ENCODE measurements around the gene PSPN.
A peak's percentile ranks its signal among the peaks of the same experiment; 100 is the strongest.
"Not testable (repeated sequence)": the region's sequence is repeated elsewhere in the genome, so short reads cannot be mapped to it uniquely, and the experiment has no call there.

Gene PSPN

DNA sequence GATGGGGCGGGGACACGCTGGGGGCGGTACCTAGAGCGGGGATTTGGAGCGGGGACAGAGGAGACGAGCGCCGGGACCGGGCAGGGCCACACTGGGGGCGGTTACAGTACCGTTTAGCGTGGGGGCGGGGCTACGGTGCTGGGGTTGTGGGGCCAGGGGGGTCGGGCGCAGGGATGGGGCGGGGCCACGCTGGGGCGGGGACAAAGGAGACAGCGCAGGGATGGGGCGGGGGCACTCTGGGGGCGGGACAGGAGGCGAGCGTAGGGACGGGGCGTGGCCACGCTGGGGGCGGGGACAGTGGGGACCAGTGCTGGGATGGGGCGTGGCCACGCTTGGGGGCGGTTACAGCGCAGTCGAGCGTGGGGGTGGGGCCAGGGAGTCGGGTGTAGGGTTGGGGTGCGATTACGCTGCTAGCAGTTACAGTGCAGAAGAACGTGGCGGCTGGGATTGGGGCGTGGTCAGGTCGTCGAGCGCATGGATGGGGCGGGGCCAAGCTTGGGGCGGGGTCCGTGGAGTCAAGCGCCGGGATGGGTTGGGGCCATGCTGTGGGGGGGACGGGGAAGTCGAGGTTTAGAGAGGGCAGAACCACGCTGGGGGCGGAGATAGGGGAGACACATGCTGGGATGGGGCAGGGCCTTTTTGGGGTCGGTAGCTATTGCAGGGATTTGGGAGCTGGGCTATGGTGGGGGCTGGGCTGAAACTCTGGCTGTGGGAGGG, 2.5 kb downstream of the PSPN start:
- DNase-seq (ENCODE audit: low read depth in 2 of 2) = peak; percentile 94 to 96

DNA sequence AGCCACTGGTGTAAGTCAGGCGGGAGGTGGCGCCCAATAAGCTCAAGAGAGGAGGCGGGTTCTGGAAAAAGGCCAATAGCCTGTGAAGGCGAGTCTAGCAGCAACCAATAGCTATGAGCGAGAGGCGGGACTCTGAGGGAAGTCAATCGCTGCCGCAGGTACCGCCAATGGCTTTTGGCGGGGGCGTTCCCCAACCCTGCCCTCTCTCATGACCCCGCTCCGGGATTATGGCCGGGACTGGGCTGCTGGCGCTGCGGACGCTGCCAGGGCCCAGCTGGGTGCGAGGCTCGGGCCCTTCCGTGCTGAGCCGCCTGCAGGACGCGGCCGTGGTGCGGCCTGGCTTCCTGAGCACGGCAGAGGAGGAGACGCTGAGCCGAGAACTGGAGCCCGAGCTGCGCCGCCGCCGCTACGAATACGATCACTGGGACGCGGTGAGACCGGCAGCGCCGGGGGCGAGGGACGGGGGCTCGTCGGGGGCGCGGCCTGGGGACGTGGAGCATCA, 3.1 kb downstream of the PSPN start, which contains the start of gene ALKBH7:
Gene ALKBH7 (plus strand): TSS at position 201 of the 502 bp plus-strand sequence. CDS start 27 bp downstream, at position 228.
- DNase-seq (ENCODE audit: low read depth in 2 of 2) = peak; percentile 89 to 95

DNA sequence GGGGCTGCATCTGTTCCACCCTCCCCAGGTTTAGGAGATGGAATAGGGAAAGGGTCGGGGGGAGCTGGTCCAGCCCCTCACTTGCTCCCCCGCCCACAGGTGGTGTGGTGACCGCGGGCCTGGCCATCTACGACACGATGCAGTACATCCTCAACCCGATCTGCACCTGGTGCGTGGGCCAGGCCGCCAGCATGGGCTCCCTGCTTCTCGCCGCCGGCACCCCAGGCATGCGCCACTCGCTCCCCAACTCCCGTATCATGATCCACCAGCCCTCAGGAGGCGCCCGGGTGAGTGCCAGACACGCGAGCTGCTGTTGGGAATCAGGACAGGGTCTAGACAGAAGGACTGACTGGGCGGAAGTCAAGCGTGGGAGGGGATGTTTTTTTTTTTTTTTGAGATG, 11.4 kb downstream of the PSPN start:
- DNase-seq (ENCODE audit: low read depth in 2 of 2) = no peak

DNA sequence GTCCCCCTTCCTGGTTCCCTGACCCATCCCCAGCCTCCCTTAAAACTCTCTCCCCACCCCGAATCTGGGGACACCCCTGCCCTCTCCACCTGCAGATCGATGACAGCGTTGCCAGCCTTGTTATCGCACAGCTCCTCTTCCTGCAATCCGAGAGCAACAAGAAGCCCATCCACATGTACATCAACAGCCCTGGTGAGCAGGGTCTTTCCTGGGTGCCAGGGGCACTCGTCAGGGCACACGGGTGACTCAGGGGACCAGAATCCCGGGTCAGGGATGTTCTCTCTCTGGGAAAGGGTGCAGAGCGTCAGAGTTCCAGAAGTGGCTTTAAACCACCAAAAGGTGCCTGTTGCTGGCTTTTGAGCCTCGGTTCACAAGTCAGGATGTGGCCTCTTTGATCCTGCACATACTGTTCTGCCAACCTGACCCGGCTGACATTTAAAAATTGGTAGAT, 13.4 kb downstream of the PSPN start:
- no peak for DNase-seq (ENCODE audit: low read depth in 2 of 2)

DNA sequence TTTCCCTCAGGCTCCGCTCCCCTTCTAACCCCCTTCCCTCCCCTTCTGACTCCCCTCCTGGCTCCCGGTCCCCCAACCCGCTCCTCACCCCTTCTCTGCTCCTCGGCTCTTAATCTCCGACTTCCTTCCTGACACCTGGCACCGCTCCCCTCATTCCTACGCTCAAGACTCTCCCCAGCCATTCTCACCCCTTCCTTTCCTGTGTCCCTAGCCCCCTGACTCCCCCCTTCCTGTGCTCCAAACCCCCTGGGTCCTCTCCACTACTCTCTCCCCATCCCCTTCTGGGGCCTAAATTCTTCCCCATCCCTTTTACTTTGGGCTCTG, 13.7 kb downstream of the PSPN start:
- DNase-seq (ENCODE audit: low read depth in 2 of 2) = no peak

DNA sequence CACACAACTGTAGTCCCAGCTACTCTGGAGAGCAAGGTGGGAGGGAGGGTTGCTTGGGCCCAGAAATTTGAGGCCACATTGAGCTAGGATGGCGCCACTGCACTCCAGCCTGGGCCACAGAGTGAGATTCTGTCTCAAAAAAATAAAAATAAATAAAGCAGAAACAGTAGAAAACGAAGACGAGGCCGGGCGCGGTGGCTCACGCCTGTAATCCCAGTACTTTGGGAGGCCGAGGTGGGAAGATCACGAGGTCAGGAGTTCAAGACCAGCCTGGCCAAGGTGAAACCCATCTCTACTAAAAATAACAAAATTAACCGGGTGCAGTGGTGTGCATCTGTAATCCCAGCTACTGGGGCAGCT, 14.9 kb downstream of the PSPN start:
- DNase-seq (ENCODE audit: low read depth in 2 of 2) = not testable (repeated sequence)

DNA sequence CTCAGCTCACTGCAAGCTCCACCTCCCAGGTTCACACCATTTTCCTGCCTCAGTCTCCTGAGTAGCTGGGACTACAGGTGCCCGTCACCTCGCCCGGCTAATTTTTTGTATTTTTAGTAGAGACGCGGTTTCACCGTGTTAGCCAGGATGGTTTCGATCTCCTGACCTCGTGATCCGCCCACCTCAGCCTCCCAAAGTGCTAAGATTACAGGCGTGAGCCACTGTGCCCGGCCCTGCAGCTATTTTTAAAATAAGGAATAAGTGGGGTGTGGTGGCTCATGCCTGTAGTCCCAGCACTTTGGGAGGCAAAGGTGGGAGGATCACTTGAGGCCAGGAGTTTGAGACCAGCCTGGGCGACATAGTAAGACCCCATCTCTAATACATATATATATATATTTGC, 15.3 kb downstream of the PSPN start:
- not testable (repeated sequence) for DNase-seq (ENCODE audit: low read depth in 2 of 2)

DNA sequence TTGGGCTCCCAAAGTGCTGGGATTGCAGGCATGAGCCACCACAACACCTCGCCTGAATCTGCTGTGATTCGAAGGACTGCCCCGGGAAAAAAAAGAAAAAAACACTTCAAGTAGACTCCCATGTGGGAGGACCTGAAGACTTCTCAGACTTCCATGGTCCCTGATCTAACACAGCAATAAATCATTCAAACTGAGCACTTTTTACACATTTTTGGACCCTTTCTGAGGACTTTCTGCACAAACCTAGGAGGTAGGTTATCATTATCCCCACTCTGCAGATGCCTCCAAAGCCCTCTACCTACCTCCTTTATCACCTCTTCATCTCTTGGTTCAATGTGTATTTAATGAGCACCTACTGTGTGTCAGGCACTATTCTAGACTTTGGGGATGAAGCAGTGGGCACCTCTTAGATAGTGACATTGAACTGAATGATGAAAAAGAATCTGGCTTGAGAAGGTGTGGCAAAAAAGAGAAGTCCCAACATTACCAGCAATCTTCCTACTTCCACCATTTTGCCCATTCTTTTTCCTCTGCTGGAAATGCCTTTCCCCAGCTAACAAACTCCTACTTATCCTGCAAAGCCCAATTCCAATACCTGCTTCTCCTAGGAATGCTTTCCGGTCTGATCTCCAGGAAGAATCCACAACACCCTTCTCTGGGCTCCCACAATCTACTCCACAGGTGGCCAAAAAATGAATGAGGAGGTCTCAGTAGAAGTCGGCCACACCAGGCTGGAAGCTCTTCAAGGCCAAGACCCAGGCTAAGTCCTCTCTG, 16.0 kb downstream of the PSPN start:
- no peak for DNase-seq (ENCODE audit: low read depth in 2 of 2)

DNA sequence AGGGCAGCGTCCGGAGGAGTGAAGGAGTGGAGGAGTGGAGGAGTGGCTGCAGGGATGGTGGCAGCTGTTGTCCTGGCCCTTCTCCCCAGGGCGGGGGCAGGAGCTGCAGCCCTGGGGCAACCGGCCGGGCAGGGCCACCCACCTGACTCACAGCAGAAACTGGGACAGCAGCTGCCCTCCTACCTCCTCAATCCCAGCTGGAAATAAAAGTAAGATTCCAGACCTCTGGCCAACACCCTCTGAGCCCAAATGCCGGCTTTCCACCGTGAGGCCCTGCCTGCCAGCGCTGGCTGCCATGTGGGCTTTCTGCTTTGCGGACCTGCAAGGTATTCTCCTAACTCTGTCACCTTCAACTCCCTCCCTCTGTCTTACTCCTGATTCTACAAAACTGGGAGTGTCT, 17.7 kb downstream of the PSPN start:
- no peak for DNase-seq (ENCODE audit: low read depth in 2 of 2)

DNA sequence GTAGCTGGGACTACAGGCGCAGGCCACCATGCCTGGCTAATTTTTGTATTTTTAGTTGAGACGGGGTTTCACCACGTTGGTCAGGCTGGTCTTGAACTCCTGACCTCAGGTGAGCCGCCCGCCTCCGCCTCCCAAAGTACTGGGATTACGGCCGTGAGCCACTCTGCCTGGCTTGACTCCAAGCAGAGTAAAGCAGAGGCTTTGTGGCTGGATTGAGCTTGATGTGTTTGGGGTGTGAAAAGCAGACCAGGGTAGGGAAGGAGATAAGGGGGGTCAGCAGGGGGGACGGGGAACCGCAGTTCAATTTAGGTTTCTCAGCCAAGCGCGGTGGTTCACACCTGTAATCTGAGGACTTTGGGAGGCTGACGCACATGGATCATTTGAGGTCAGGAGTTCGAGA, 18.6 kb downstream of the PSPN start:
- no peak for DNase-seq (ENCODE audit: low read depth in 2 of 2)

DNA sequence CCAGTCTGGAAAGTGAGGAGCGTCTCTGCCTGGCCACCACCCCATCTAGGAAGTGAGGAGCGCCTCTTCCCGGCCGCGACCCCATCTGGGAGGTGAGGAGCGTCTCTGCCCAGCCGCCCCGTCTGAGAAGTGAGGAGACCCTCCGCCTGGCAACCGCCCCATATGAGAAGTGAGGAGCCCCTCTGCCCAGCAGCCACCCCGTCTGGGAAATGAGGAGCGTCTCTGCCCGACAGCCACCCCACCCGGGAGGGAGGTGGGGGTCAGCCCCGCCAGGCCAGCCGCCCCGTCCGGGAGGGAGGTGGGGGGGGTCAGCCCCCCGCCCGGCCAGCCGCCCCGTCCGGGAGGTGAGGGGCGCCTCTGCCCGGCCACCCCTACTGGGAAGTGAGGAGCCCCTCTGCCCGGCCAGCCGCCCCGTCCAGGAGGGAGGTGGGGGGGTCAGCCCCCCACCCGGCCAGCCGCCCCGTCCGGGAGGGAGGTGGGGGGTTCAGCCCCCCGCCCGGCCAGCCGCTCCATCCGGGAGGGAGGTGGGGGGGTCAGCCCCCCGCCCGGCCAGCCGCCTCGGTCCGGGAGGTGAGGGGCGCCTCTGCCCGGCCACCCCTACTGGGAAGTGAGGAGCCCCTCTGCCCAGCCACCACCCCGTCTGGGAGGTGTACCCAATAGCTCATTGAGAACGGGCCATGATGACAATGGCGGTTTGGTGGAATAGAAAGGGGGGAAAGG, 20.3 kb downstream of the PSPN start:
- DNase-seq (ENCODE audit: low read depth in 2 of 2) = not testable (repeated sequence)

DNA sequence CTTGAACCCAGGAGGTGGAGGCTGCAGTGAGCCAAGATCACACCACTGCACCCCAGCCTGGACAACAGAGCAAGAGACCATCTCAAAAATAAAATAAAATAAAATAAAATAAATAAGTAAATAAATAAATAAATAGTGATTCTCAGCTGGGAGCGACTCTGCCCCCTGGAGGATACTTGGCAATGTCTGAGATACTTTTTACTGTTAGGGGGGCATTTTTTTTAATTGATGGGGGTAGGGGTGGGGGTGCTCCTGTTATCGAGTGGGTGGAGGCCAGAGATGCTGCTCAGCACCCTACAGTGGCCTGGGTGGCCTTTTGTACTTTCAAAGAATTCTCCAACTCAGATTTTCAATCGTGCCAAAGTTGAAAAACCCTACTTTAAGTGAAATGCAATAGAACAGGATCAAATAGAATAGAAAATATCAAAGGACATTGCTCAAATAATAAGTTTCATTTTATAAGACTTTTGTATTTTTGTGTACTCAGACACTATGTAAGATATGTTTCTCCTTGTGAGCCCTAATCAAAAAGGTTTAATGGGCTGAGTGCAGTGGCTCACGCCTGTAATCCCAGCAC, 21.5 kb downstream of the PSPN start:
- no peak for DNase-seq (ENCODE audit: low read depth in 2 of 2)

DNA sequence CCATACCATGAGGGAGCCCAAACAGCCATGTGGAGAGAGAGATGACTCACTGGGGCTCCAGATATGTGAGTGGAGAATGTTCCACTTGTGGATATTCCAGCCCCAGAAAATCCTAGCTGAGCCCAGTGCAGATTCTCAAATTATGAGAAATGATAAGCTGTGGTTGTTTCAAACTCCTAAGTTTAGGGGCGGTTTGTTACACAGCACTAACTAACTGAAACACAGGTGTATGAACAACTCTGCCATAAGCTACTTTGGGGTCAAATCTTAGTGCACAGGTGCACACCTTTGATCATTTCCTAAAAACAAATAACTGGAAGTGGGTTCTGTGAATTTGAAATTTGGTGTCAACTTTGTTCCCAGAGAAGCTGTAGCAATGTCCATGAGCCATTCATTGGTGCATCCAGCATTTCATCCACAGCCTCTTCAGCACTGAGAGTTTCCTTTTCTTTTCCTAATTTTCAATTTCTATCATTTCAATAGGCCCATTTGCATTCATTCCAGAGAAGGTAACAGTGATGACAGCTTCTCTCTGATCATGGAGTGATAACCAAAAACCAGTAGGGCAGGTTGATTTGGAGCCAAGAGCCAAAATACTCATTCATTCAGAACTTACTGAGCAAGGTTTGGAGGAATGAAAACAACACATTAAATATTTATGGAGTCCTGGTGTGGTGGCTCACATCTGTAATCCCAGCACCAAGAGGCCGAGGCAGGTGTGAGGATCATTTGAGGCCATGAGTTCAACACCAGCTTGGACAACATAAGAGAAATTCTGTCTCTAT, 23.2 kb downstream of the PSPN start:
- no peak for DNase-seq (ENCODE audit: low read depth in 2 of 2)

DNA sequence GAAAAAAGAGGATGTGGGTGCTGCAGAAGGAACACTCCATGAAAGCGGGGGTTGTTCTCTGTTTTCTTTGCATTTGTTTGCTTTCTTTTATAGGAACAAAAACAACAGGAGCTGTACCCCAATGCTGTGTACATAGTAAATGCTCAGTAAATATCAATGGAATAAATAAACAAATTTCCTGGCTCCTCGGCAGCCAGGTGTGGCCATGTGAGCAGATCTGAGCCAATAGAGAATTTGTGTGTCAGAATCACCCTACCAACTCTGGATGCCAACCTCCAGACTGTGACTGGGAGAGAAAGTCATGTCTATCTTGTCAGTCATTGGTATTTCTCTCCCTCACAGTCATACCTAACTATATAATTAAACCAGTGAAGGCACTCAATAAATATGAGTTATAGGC, 25.0 kb downstream of the PSPN start:
- no peak for DNase-seq (ENCODE audit: low read depth in 2 of 2)

DNA sequence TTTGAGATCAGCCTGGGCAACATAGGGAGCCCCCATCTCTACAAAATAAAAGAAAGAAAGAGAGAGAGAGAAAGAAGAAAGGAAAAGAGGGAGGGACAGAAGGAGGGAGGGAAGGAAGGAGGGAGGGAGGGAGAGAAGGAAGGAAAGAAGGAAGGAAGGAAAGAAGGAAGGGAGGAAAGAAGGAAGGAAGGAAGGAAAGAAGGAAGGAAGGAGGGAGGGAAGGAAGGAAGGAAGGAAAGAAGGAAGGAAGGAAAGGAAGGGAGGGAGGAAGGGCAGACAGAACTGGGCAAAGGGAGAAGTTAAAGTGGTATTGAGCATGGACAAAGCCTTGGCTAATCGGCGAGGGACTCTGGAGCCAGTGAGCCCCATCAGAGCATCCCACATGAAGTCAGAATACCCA, 26.5 kb downstream of the PSPN start:
- not testable (repeated sequence) for DNase-seq (ENCODE audit: low read depth in 2 of 2)

DNA sequence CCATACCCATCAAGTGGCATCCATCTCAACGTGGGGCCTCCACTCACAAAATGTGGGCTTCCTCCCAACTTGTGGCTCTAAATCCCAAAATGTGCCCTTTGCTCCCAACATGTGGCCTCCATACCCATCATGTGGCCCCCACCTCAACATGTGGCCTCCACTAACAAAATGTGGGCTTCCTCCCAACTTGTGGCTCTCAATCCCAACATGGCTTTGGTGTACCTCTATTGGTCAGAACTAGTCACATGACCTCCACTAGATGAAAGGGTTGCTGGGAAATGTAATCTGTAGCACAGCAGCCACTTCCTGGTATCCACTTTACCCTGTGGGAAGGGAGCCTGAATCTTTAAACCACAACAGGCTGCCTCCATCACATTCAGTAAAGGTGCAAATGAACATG, 32.3 kb downstream of the PSPN start:
- DNase-seq (ENCODE audit: low read depth in 2 of 2) = no peak

DNA sequence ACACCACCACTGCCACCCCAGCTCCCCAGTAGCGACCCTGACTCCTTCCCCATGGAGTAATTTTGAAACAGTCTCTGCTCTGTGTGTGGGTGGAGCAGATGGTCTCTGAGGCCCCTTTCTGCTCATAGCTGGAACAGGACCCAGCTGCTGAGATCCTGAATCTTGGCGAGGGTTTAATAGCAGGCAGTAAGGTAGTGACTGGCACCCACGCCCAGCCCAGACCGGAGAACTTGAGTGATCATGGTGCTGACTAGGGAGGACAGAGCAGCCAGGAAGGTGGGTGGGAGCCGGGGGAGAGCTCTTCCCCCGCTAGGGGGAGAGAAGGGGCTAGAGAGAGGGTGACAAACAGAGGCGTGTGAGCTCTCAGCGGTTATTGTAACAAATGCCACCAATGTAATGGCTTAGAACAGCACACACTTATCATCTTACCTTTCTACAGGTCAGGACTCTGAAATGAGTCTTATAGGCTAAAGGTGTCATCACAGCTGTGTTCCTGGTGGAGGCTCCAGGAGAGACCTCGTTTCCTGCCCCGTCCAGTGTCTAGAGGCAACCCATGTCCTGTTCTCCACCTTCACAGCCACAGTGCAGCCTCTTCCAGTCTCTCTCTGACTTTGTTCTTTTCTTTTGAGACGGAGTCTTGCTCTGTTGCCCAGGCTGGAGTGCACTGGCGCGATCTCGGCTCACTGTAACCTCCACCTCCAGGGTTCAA, 35.1 kb downstream of the PSPN start:
- DNase-seq (ENCODE audit: low read depth in 2 of 2) = no peak

DNA sequence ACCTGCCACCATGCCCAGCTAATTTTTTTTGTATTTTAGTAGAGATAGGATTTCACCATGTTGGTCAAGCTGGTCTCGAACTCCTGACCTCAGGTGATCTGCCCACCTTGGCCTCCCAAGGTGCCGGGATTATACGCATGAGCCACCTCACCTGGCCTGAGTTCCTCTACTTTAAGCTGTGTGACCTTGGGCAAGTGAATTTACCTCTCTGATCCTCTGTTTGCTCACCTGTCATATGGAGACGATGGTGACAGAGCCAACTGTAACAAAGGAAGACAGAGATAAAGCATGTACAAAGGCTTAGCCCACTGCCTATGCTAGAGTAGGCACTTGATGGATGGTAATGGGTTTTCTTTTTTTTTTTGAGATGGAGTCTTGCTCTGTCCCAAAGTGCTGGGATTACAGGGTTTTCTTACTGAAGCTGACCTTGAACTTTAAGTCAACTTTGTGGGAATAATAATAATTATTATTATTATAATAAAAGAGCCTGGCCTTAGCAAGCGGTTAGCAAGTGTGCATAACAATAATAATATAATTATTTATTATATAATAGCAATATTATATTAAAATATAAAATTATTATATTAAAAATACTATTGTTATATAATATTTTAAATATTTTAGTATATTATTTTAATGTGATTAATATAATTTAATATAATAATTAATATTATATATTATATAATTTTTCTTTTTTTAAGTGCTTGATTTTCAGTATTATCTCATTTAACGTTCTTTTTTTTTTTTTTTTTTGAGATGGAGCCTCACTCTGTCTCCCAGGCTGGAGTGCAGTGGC, 41.0 kb downstream of the PSPN start:
- DNase-seq (ENCODE audit: low read depth in 2 of 2) = no peak

DNA sequence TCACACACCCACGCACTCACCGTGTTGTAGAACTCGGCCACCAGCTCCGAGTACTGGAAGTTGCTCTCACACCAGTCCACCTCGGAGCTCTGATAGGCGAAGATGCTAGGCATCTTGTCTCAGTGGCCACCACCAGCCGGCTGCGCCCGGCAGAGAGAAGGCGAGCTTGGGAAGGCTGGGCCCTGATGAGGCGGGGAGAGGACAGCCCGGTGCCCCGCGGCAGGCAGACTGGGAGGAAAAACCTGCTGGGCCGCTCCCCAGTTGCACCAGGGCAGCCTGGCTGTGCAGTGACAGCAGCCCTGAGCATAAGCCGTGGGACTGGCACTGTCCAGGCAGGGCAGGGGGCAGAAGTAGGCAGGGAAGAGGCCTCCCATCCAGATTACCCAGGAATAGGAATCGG, 42.3 kb downstream of the PSPN start, which contains the start of gene ACER1:
Gene ACER1 (minus strand): TSS at position 174 of the 400 bp plus-strand sequence. CDS start 61 bp downstream, at position 113.
- DNase-seq (ENCODE audit: low read depth in 2 of 2) = no peak

DNA sequence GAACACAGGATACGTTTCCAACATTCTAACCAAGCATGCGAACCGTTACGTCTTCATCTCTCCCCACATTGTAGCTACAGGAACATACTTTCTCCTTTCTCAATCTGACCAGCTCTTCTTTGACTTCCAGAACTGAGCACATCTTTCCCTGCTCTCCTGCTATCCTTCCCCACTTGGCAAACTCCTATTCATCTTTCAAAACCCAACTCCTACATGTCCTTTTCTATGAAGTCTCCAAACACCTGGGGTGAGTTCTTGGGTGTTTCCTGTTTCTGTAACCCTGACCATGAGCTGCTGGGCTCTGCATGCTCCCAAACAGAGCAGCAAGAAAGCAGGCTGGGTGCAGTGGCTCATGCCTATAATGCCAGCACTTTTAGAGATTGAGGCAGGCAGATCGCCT, 48.9 kb downstream of the PSPN start:
- no peak for DNase-seq (ENCODE audit: low read depth in 2 of 2)
